ENCODE measurements around the gene SLC23A3. TPM values are rescaled to one million over a fixed set of nuclear protein-coding genes. Genes with fewer than 3 reads are reported as not detected.

Gene SLC23A3
- polyA plus RNA-seq, 3 donors = 1.1 TPM; not detected in 2

GRCh38 chr2:219214786-219215185, 45.0 kb upstream of the SLC23A3 start:
- H3K36me3 ChIP-seq (replicated peaks in 1 of 2; ENCODE audit: control insufficient read depth in 1 of 2, insufficient read depth in 2 of 2, low read length in 2 of 2) = peaks cover 2 to 14% of the 10 kb centered on the region in 2 donors
- peaks cover 0 to 15% of the 10 kb centered on the region in 2 donors for H3K27me3 ChIP-seq (ENCODE audit: control insufficient read depth in 2 of 2, insufficient read depth in 2 of 2, low read length in 2 of 2)
- intact Hi-C loops (cut with micrococcal nuclease) = loop anchor here (5.0 kb wide), 3 partner anchors 37 to 52 kb away; partner anchors contain the start of genes TUBA4A (in 2 of the 2), TUBA4B (in 2 of the 2), CNPPD1 (in 1 of the 2) and NHEJ1 (in 1 of the 2)
- Mint-ChIP-seq H3K9me3 (peaks cover 0 to 2% (median 0%) of the 10 kb centered on the region in 7 donors), H3K4me1 (peaks cover 37% of the 10 kb centered on the region), H3K27me3 (ENCODE audit: low read depth in 3 of 3) (peaks cover 19 to 26% (median 20%) of the 10 kb centered on the region in 3 donors), H3K27ac (no peak overlapping the region), H3K36me3 (peaks cover 36 to 38% of the 10 kb centered on the region in 2 donors), H3K4me3 (no peak overlapping the region)
- no peak for DNase-seq
- H3K4me2 ChIP-seq (replicated peaks; ENCODE audit: extremely low read depth, low read length, poor library complexity, severe bottlenecking) = no peak overlapping the region
- TF ChIP-seq CTCF (IDR thresholded peaks at IDR 0.05) = no peak
- no peak overlapping the region for H3K9ac ChIP-seq (ENCODE audit: insufficient read depth, low read length, poor library complexity, severe bottlenecking)
- H3K4me1 ChIP-seq (ENCODE audit: control insufficient read depth in 1 of 2, insufficient read depth in 2 of 2, low read length in 2 of 2) = peaks cover 32 to 34% of the 10 kb centered on the region in 2 donors
- peaks cover 17% of the 10 kb centered on the region for H4K20me1 ChIP-seq (ENCODE audit: insufficient read depth, low read length)
- no peaks in the 10 kb centered on the region for H3K79me2 ChIP-seq (ENCODE audit: insufficient read depth, low read length)
- no peaks in the 10 kb centered on the region for H3K9me3 ChIP-seq (replicated peaks in 1 of 2; ENCODE audit: control insufficient read depth in 1 of 2, insufficient read depth in 1 of 2, low read length in 2 of 2)
- WGBS (ENCODE audit: insufficient coverage) = 100% methylated on average over 3 of the region's 6 CpGs
- H2AFZ ChIP-seq (ENCODE audit: insufficient read depth, low read depth, low read length, poor library complexity, severe bottlenecking) = no peak overlapping the region
- no peak overlapping the region for H3K4me3 ChIP-seq (replicated peaks in 1 of 3; ENCODE audit: low read depth in 2 of 3, low read length in 3 of 3)
- H3K27ac ChIP-seq (ENCODE audit: low read depth in 1 of 2, low read length in 2 of 2) = no peak overlapping the region

GRCh38 chr2:219214141-219214540, 44.3 kb upstream of the SLC23A3 start:
- Histone ChIP-seq H3K4me2 (replicated peaks; ENCODE audit: extremely low read depth, low read length, poor library complexity, severe bottlenecking) (no peak overlapping the region), H3K9ac (ENCODE audit: insufficient read depth, low read length, poor library complexity, severe bottlenecking) (no peak overlapping the region), H3K4me1 (ENCODE audit: control insufficient read depth in 1 of 2, insufficient read depth in 2 of 2, low read length in 2 of 2) (peaks cover 26 to 28% of the 10 kb centered on the region in 2 donors), H3K79me2 (ENCODE audit: insufficient read depth, low read length) (no peaks in the 10 kb centered on the region), H3K9me3 (replicated peaks in 1 of 2; ENCODE audit: control insufficient read depth in 1 of 2, insufficient read depth in 1 of 2, low read length in 2 of 2) (no peaks in the 10 kb centered on the region), H3K27me3 (ENCODE audit: control insufficient read depth in 2 of 2, insufficient read depth in 2 of 2, low read length in 2 of 2) (peaks cover 0 to 9% of the 10 kb centered on the region in 2 donors), H3K4me3 (replicated peaks in 1 of 3; ENCODE audit: low read depth in 2 of 3, low read length in 3 of 3) (no peak overlapping the region), H4K20me1 (ENCODE audit: insufficient read depth, low read length) (peaks cover 10% of the 10 kb centered on the region), H3K36me3 (replicated peaks in 1 of 2; ENCODE audit: control insufficient read depth in 1 of 2, insufficient read depth in 2 of 2, low read length in 2 of 2) (peaks cover under 1 to 16% of the 10 kb centered on the region in 2 donors), H2AFZ (ENCODE audit: insufficient read depth, low read depth, low read length, poor library complexity, severe bottlenecking) (no peak overlapping the region), H3K27ac (ENCODE audit: low read depth in 1 of 2, low read length in 2 of 2) (no peak overlapping the region)
- Mint-ChIP-seq H3K4me3 (no peak overlapping the region), H3K27me3 (ENCODE audit: low read depth in 3 of 3) (peaks cover 13 to 21% (median 19%) of the 10 kb centered on the region in 3 donors), H3K36me3 (peaks cover 36 to 37% of the 10 kb centered on the region in 2 donors), H3K9me3 (peaks cover 0 to 2% (median 0%) of the 10 kb centered on the region in 7 donors), H3K27ac (no peak overlapping the region), H3K4me1 (peaks cover 35% of the 10 kb centered on the region)
- intact Hi-C loops (cut with micrococcal nuclease) = loop anchor here in 1 of 2 donors (5.0 kb wide), 1 partner anchor 52 kb away; the partner anchor contains the start of gene NHEJ1
- over 99% methylated on average over 7 of the region's 15 CpGs for WGBS (ENCODE audit: insufficient coverage)
- no peak for DNase-seq
- TF ChIP-seq CTCF (IDR thresholded peaks at IDR 0.05) = no peak
